Activated T-cell treated with anti-CD3 and anti-CD28 coated beads, Interleukin-2, amount 50 U/mL, for 4 hours (primary cell): ENCODE data around the gene CAND2. TPM values are rescaled to one million over a fixed set of nuclear protein-coding genes. Genes with fewer than 3 reads are reported as not detected.
"Not testable (repeated sequence)": the region's sequence is repeated elsewhere in the genome, so short reads cannot be mapped to it uniquely, and the experiment has no call there.

Experiments used
- ATAC-seq, 2 donors: fragments of 200-7000 bp; cut with Tn5 transposase; one replicate each; pipeline ENCODE4 v1.10.0; 2021
- DNase-seq: peaks from one replicate; pipeline ENCODE4 v3.0.0-alpha.2; 2020
- H3K27me3 Mint-ChIP-seq: one replicate; pipeline ENCODE4 v1.8.0; 2021; ENCODE audit warnings: low read depth, mixed read lengths
- H3K36me3 Mint-ChIP-seq: one replicate; pipeline ENCODE4 v1.8.0; 2022; ENCODE audit warnings: mixed read lengths; ENCODE audit not compliant: insufficient read depth
- H3K4me1 Mint-ChIP-seq: one replicate; pipeline ENCODE4 v1.8.0; 2021; ENCODE audit warnings: low read depth, mixed read lengths
- H3K4me3 Mint-ChIP-seq: one replicate; pipeline ENCODE4 v1.8.0; 2021; ENCODE audit warnings: mild to moderate bottlenecking, moderate library complexity, mixed read lengths
- H3K9me3 Mint-ChIP-seq: one replicate; pipeline ENCODE4 v1.8.0; 2021; ENCODE audit warnings: mixed read lengths
- total RNA-seq, 3 donors: library from RNA; stranded (reverse); gene quantifications; one replicate each; pipeline ENCODE4 v1.2.1, GENCODE V29; 2021

CAND2 gene
- total RNA-seq, 3 donors from 2014 or later: 1.0 to 1.9 (median 1.4) TPM

GRCh38 chr3:12840148-12840547 is 43.7 kb downstream of the CAND2 start:
- Mint-ChIP-seq H3K4me3 (peak overlapping the region; percentile 98), H3K36me3 (peaks cover 56% of the 10 kb centered on the region), H3K4me1 (peaks cover 42% of the 10 kb centered on the region)
- not testable (repeated sequence) for H3K27me3 Mint-ChIP-seq, ATAC-seq, DNase-seq, H3K9me3 Mint-ChIP-seq

DNA sequence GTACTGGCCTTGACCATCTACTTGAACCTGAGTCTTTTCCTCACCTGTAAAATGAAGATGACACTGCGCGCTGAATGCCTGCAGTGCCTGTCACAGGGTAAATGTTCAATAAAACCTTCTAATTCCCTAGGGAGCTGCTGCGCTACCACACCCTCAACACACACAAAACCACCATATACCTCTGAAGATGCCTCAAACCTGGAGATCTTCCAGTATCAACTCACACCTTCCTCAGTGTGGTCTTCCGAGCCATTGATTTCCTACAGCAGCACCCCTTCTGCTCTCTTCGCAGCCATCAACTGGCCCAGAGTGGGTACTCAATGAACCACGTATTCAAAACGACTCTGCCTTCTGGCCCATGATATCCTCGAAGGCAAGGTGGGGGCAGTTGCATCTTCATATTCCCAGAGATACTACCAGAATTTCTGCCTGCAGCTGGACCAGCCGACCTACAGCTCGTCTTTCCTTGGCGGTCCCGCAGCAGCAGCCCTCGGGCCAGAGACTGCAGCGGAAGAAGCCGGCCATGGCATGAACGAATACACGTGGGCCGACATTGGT is 44.2 kb downstream of the CAND2 start:
- Mint-ChIP-seq H3K4me1 (peaks cover 42% of the 10 kb centered on the region), H3K36me3 (peaks cover 55% of the 10 kb centered on the region), H3K9me3 (no peaks in the 10 kb centered on the region), H3K4me3 (peak overlapping the region; percentile 98), H3K27me3 (no peaks in the 10 kb centered on the region)
- peak; percentile 25 for ATAC-seq
- DNase-seq: no peak

- peaks cover 38% of the 10 kb centered on the region for H3K4me1 Mint-ChIP-seq
- peaks cover 48% of the 10 kb centered on the region for H3K36me3 Mint-ChIP-seq
- peak within 1 kb of the TSS; percentile 98 for H3K4me3 Mint-ChIP-seq
- H3K9me3 Mint-ChIP-seq: no peaks in the 10 kb centered on the region
- peak; percentile 76 for DNase-seq
- no peaks in the 10 kb centered on the region for H3K27me3 Mint-ChIP-seq
- peak; percentile 83 for ATAC-seq
Observed at GRCh38 chr3:12841149-12841969, 44.9 kb downstream of the CAND2 start, which contains the start of gene RPL32. RPL32 (minus strand) TSS chr3:12841565; CDS start chr3:12840237, 1,328 bp downstream.

DNA sequence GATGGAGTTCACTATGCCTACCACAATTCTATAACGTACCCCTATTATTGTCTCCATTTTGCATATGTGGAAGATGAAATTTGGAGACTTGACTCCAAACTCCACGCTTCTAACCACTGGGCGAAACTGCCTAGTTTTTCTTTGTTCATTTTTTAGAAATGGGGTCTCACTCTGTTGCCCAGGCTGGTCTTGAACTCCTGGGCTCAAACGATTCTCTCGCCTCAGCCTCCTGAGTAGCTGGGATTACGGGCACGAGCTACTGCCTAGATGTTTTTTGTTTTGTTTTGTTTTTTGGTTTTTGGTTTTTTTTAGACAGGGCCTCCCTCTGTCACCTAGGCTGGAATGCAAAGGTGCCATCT is 45.5 kb downstream of the CAND2 start:
- Mint-ChIP-seq H3K4me3 (peak overlapping the region; percentile 98), H3K27me3 (no peaks in the 10 kb centered on the region), H3K4me1 (peaks cover 35% of the 10 kb centered on the region), H3K9me3 (no peaks in the 10 kb centered on the region), H3K36me3 (peaks cover 44% of the 10 kb centered on the region)
- DNase-seq: no peak
- no peak for ATAC-seq

DNA sequence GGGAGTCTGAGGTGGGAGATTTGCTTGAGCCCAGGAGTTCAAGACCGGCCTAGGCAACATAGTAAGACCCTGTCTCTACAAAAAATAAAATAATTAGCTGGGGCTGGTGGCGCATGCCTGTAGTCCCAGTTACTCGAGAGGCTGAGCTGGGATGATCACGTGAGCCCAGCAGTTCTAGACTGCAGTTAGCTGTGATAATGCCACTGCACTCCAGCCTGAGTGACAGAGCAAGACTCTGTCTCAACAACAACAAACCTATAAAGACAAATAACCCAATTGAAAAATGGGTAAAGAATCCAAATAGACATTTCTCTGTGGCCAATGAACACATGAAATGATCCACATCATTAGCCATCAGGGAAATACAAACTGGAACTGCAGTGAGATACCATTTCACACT is 46.0 kb downstream of the CAND2 start:
- peaks cover 39% of the 10 kb centered on the region for H3K36me3 Mint-ChIP-seq
- no peaks in the 10 kb centered on the region for H3K9me3 Mint-ChIP-seq
- ATAC-seq (no peak), DNase-seq (no peak)
- H3K4me1 Mint-ChIP-seq: peaks cover 30% of the 10 kb centered on the region
- no peak overlapping the region for H3K4me3 Mint-ChIP-seq
- no peaks in the 10 kb centered on the region for H3K27me3 Mint-ChIP-seq

DNA sequence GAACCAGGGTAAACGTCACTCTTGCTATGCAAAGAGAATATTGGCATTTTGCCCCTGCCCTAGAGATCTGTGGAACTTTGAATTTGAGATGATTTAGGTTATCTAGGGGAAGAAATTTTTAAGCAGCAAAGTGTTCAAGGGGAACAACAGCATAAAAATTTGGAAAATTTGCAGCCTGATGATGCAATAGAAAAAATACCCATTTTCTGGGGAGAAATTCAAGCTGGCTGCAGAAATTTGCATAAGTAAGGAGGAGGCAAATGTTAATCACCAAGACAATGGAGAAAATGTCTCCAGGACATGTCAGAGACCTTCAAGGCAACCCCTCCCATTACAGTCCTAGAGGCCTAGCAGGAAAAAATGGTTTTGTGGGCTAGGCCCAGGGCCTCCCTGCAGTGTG is 49.3 kb downstream of the CAND2 start:
- Mint-ChIP-seq H3K4me1 (peaks cover 4% of the 10 kb centered on the region), H3K27me3 (no peaks in the 10 kb centered on the region), H3K9me3 (no peaks in the 10 kb centered on the region), H3K4me3 (no peak overlapping the region), H3K36me3 (peaks cover 7% of the 10 kb centered on the region)
- no peak for ATAC-seq
- DNase-seq: no peak

DNA sequence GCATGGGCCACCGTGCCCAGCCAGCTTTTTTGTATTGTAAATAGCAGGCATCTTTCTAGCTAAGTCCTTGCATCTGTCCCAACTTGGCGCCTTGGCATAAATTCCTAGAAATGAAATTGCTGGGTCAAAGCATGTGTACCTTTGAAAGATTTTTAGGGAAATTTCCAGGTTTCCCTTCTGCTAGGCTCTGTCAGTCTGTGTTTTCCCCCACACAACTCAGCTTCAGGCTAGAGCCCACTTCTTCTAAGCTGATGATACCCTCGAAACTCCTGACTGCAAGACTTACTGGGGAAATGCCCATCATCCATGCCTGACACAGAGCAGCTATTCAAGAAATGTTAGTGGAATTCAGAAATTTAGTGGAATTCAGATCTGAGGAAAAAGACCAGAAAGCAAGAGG is 55.7 kb downstream of the CAND2 start:
- Mint-ChIP-seq H3K36me3 (no peaks in the 10 kb centered on the region), H3K27me3 (peaks cover 5% of the 10 kb centered on the region), H3K4me3 (no peak overlapping the region), H3K9me3 (no peaks in the 10 kb centered on the region), H3K4me1 (no peaks in the 10 kb centered on the region)
- DNase-seq (no peak), ATAC-seq (no peak)

DNA sequence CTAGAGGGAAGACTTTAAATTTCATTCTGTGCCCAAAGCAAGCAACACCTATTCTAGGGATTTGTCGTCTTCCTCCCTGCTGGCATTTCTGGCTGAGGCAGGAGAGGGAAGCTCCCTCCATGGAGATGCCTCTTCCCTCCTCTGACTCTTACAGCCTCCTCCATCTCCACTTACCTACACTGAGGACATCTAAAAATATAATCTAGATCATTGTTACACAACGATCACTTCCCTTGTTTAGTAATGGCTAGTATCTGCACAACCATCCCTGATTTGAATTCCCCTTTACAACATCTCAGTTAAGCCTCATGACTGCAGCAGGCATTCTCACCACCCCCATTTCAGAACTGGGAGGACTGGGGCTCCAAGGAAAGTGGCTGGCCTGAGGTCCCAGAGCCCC is 57.4 kb downstream of the CAND2 start:
- H3K4me1 Mint-ChIP-seq, H3K9me3 Mint-ChIP-seq, H3K36me3 Mint-ChIP-seq, ATAC-seq, DNase-seq, H3K27me3 Mint-ChIP-seq, H3K4me3 Mint-ChIP-seq: not testable (repeated sequence)

DNA sequence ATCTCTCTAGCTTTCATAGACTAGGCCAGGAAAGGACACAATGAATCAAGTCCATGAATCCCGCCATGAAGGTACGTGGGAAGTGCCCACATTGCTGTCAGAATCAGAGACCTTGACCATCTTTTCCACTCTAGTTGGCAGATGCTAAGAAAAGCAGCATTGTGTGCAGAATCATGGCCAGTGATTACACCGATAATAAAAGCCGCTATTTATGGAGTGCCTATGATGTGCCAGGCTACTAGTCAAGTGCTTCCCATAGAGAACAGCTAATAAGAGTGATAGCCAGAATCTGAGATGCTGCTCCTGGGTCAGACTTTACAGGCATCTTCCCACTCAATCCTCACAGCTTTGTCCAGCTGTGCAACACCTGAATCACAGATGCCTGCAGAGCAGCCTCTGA is 58.1 kb downstream of the CAND2 start:
- H3K4me1 Mint-ChIP-seq: no peaks in the 10 kb centered on the region
- H3K4me3 Mint-ChIP-seq: no peak overlapping the region
- no peak for DNase-seq
- peaks cover 5% of the 10 kb centered on the region for H3K27me3 Mint-ChIP-seq
- ATAC-seq: no peak
- H3K36me3 Mint-ChIP-seq: no peaks in the 10 kb centered on the region
- H3K9me3 Mint-ChIP-seq: no peaks in the 10 kb centered on the region

DNA sequence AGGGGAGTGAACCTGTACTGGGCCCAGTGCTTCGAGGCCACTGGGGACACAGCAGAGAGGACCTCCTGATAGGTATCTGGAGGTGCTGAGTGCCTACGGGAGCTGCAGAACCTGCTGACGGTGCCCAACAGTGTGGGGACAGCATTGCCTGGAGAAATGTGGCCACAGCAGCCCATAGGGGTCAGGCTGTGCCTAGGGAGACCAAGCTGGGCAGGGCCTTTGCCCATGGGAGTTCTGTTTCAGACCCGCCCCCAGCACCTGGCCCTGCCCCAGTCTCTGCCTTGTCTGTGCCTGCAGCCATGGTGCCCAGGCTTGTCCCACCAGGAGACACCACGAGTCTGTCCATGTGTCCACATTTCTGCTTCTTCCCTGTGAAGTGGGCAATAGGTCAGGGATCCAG is 60.1 kb downstream of the CAND2 start:
- Mint-ChIP-seq H3K27me3 (peaks cover 5% of the 10 kb centered on the region), H3K4me3 (no peak overlapping the region), H3K36me3 (no peaks in the 10 kb centered on the region), H3K9me3 (no peaks in the 10 kb centered on the region), H3K4me1 (no peaks in the 10 kb centered on the region)
- DNase-seq: no peak
- ATAC-seq: no peak

DNA sequence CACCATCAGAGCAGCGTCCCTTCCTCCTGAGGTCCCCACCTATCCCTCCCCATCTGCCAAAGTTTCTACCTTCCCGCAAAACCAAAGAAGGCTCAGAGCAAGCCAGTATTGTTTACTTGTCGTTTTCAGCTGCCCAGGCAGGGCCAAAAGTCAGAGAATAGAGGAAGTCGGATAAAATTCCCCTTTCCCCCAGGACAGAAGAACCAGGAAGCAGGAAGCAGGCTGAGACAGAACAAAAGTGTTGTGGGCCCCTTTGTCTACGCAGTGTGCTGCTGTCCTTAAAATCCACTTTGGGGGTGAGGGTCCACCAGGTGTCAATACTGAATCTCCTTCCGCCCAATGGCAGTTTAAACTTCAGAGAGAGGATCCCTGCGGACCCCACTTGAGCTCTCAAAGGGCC is 63.4 kb downstream of the CAND2 start:
- no peaks in the 10 kb centered on the region for H3K9me3 Mint-ChIP-seq
- DNase-seq (no peak), ATAC-seq (no peak)
- H3K4me3 Mint-ChIP-seq: no peak overlapping the region
- H3K4me1 Mint-ChIP-seq: no peaks in the 10 kb centered on the region
- no peaks in the 10 kb centered on the region for H3K36me3 Mint-ChIP-seq
- H3K27me3 Mint-ChIP-seq: no peaks in the 10 kb centered on the region

DNA sequence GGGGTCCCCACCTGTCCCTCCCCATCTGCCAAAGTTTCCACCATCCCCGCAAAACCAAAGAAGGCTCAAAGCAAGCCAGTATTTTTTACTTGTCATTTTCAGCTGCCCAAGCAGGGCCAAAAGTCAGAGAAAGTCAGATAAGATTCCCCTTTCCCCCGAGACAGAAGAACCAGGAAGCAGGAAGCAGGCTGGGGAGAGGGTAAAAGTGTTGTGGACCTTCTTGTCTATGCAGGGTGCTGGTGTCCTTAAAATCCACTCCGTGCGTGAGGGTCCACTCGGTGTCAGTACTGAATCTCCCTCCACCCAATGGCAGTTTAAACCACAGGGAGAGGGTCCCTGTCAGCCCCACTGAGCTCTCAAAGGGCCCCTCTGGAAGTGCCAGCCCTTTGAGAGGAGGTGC is 65.1 kb downstream of the CAND2 start:
- Mint-ChIP-seq H3K4me1 (no peaks in the 10 kb centered on the region), H3K9me3 (peaks cover 6% of the 10 kb centered on the region), H3K27me3 (peaks cover 3% of the 10 kb centered on the region), H3K4me3 (no peak overlapping the region), H3K36me3 (no peaks in the 10 kb centered on the region)
- no peak for DNase-seq
- no peak for ATAC-seq

- Mint-ChIP-seq H3K4me3 (no peak overlapping the region), H3K27me3 (peaks cover 3% of the 10 kb centered on the region), H3K9me3 (peaks cover 6% of the 10 kb centered on the region), H3K4me1 (no peaks in the 10 kb centered on the region), H3K36me3 (no peaks in the 10 kb centered on the region)
- ATAC-seq: no peak
- no peak for DNase-seq
Observed at GRCh38 chr3:12862387-12862786, 65.9 kb downstream of the CAND2 start.

DNA sequence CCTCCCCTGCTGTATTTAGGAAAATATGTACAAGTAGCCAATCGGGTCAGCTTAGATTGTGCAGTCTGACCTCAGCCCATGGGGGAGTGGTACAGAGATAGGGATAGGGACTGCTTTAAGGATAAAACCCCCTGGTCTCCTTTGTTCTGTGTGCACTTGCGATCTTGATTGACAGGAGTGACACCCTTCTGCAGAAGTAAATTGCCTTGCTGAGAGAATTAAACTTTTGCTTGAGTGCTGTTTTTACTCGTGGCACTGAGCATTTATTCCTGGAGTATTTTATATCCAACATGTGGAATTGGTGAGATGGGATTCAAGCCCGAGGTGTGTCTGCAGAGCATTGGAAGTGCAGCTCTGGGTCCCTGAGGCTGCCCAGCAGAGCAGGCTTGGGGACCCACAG is 68.8 kb downstream of the CAND2 start:
- H3K36me3 Mint-ChIP-seq: no peaks in the 10 kb centered on the region
- H3K27me3 Mint-ChIP-seq: peaks cover 11% of the 10 kb centered on the region
- peaks cover 11% of the 10 kb centered on the region for H3K4me1 Mint-ChIP-seq
- no peak for DNase-seq
- ATAC-seq: no peak
- H3K9me3 Mint-ChIP-seq: peaks cover 6% of the 10 kb centered on the region
- H3K4me3 Mint-ChIP-seq: no peak overlapping the region

DNA sequence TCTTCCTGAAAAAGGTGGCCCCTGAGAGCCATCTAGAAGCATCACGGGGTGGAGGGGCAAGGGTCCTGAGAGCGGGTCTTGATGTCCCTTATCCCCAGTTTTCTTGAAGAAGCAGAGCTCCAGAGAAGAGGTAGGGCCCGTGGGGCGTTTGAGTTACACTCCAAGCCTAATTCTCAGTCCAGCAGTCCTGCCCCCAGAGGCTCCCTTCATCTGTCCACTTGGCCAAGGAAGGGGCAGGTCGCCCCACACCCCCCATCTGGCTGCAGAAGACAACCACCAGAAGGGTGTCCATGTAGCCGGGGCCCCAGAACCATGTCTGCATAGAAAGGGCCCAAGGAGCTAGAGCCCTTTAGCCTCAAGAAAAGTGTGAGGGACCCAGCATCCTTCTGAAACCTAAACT is 70.4 kb downstream of the CAND2 start:
- H3K4me1 Mint-ChIP-seq: peaks cover 17% of the 10 kb centered on the region
- H3K4me3 Mint-ChIP-seq: no peak overlapping the region
- peaks cover 13% of the 10 kb centered on the region for H3K27me3 Mint-ChIP-seq
- H3K9me3 Mint-ChIP-seq: peaks cover 6% of the 10 kb centered on the region
- no peak for DNase-seq
- no peak for ATAC-seq
- H3K36me3 Mint-ChIP-seq: no peaks in the 10 kb centered on the region
